Stimulated activated CD8-positive, alpha-beta memory T cell treated with anti-CD3 and anti-CD28 coated beads, Interleukin-15, amount 100 ng/mL, for 1 hour (primary cell): ENCODE measurements around the gene CAPNS2.

Experiments used
- DNase-seq: peaks from one replicate; pipeline ENCODE4 v3.0.0-alpha.2; 2020; ENCODE audit warnings: low read depth

CAPNS2 gene

GRCh38 chr16:55566432-55567175, at the start of gene CAPNS2:
TSS of gene CAPNS2 (plus strand) at chr16:55566684. CDS start at chr16:55566757, 73 bp downstream.
- DNase-seq = no peak

- no peak for DNase-seq
These were observed 44.7 kb upstream of the CAPNS2 start for GRCh38 chr16:55521792-55522191.

GRCh38 chr16:55526441-55526840, 40.0 kb upstream of the CAPNS2 start:
- no peak for DNase-seq

DNA sequence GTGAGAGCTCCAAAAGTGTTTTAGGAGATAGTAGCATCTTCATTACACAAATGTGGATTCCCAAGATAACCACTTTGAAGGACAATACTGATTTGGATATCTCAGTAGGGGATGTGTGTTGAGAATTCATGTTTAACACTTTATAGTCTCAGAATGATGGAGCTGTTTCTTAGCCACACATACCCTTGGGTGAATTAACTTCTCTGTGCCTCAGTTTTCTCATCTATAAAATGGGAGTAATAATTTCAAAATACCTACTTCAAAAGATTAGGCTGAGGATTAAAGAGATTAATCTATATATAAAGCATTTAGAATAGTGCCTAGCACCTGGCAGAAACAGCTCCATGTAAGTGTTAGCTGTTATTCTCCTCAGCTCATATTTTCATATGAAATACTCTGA, 38.6 kb upstream of the CAPNS2 start:
- DNase-seq = no peak

GRCh38 chr16:55529018-55529417, 37.5 kb upstream of the CAPNS2 start:
- DNase-seq = no peak

DNA sequence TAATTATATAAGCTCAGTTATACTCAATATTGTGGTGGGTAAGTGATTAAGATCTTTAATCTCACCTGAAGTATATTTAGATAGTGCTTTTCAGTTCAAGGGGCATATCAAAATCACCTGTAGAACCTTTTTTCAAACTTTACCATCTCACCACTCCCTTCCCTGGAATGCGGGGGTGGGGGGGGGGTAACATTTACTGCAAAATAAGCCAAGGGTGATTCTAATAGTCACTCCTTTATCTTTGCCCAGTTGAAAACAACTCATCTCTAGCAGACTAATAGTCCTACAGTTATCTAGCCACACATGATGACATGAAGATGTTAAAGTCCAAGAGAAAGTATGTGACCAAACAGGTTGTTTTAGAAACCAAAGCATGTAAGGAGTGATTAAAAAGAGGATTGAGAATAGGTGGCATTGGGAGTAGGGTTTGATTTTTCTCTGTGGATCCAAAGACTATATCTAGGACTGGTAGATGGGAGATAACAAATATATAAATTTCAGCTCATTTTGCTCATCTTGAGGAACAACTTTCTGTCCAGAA, 36.1 kb upstream of the CAPNS2 start:
- DNase-seq = no peak

DNA sequence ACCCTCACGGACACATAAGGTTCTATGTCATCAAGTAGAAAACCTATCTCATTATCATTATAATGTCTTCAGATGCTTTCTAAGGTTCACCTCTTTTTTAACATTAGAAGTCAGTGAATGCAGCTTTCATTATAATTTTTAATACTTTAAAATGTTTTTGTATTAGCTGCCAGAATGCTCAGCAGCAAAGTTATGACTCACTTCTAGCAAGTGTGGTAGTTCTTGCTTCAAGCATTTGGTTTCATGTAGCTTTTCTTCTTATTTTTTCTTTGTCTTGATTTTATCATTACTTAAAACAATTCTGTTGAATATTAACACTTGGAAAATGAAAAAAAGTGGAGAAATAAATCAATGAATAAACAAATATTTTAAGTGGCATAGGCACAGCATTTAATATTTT, 34.3 kb upstream of the CAPNS2 start:
- DNase-seq = no peak

DNA sequence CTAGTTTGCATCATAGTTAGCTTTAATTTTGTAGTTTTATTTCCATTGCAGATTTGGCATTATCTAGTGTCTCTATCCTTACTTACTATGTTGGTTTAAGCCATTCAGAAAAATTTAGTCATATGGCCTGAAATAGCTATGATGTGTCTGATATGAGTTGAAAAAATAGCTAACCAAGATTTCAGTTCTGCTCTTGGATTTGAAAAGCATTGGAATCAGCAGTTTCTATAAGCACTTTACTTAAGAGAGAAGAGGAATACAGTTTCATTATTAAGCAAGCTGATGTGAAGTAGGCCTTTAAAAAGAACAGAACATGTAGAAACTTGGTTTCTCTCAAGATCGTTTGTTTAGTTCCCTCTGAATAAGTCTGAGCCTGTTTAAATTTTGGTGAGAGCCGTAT, 31.7 kb upstream of the CAPNS2 start:
- no peak for DNase-seq

DNA sequence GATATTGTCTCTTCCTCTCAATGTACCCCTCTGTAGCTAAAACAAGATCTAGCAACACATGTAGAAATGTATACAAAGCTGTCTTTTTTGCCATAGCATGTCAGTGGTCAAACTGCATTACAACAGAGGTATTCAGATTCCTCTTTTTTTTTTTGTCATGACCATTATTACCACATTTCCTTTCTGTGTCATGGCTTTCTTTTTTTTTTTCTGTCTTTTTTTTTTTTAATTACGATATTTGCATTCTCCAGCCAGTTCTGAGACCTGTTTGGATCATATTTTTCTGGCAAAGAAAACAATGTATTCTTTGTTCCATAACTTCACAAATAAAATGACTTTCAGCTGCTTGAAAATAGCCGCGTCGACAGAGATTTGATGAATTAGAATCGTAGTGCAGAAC, 27.4 kb upstream of the CAPNS2 start:
- no peak for DNase-seq

DNA sequence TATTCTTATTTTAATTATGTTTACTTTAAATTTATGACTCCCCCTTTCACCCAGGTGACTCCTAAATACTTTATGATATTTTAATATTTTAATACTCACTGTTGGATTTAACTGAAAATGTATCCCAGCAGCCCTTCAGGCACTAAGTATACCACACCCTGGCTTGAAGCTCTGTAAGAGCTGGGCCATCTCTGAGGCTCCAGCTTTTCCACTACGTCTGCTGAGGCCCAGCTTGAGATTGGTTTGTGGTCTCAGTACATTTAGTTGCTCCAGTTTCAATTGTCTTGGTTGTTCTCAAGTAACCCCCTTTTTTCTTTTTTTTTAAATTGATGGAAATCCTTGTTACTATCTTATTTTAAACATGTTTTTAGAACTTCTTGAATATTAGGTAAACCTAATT, 27.0 kb upstream of the CAPNS2 start:
- DNase-seq = no peak

DNA sequence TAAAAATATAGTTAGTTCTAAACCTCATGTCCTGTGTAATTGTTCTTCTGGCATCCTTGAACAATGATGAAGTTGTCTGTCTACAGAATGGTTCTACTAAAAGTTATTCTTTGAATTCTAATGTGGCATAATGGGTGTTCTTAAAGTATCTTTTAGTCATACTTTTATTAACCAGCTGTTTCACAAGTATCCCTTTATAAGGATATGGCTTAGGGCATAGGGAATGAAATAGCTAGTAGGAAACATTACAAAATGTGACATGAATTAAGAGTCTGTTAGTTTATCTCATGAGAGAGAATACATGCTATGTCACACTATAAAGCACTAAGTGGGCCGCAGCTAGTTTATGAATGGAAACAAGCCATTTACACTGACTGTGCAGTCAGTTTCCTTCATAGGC, 26.3 kb upstream of the CAPNS2 start:
- DNase-seq = no peak

DNA sequence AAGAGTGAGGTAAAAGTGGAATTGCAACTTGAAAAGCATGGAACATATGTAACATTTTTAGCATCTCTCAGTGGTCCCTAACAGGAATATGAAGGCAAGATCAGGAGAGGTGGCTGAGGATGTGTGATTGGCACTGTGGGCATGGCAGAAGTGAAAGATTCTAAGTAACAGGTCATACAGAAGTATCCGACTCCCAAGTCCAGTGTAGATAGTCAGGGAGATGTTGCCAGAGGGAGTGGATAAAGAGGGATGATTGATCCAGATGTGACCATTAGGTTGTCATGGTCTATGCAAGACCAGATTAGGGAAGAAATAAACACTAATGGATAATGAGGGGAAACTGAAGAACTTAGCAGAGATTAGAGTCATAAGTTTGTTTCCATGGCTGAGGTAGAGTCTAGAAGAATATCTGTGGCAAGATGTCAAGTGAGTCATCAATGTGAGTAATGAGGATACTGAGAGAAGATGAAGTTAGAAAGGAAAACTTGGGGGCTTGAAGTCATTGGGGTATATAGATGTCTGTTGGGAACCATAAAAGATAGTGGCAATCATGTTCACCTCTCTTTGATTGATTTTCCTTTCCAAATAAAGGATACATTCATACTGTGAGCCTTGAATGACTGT, 23.9 kb upstream of the CAPNS2 start:
- no peak for DNase-seq

DNA sequence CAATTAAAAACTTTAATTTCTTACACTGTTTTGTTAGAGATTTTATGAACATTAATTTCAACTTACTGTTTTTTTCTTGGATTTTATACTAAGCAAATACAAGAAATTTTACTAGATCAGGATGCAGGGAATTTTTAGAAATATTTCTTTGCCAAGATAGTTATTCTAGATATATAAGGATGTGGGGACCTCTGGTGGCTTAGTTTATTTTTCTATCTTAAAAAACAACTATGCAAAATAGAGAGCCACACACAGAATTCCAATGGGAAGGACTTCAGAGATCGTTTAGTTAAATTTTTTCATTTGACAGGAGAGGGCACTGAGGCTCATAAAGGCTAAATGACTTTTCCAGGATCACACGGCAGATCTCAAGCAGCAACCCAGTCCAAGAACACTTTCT, 23.0 kb upstream of the CAPNS2 start:
- DNase-seq = no peak

- no peak for DNase-seq
These were observed 13.9 kb upstream of the CAPNS2 start for GRCh38 chr16:55552621-55553020.

DNA sequence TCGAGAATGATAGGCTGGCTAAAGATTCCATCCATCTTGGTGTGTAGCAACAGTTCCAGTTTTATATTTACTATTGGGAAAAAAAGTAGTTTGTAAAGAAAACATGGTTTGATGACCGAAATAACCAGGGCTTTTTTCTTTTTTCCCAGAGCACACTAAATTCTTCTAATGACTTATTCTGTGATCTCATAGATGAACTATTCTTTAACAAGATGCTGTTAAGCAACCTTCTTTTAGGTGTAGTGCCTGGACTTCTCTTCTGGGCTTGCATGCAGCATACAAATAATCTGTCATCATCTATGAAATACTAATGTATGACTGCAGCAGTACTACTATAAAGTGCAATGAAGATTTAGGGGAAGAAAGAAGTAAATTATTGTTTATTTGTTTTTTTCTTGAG, 11.0 kb upstream of the CAPNS2 start:
- DNase-seq = no peak

DNA sequence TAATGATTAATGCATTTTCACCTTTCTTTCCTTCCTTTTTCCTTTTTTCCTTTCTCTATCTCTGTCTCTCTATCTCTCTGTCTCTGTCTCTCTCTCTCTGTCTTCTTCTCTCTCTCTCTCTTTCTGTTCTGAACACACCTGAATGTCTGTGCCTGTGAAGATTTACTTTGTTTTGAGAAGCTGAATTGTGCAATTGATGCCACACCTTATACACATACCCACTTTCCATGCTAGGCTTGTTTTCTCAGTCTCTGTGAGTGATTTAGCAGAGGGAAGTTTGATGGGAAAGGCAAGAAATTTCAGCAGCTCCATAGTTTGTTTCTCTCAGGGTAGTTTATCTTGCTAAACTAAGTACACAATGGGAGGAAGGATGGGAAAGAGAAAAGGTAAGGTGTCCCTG, 9.3 kb upstream of the CAPNS2 start:
- no peak for DNase-seq

- no peak for DNase-seq
These were observed 7.3 kb upstream of the CAPNS2 start for GRCh38 chr16:55559233-55559632.

GRCh38 chr16:55559933-55560516, 6.5 kb upstream of the CAPNS2 start:
- DNase-seq = no peak

DNA sequence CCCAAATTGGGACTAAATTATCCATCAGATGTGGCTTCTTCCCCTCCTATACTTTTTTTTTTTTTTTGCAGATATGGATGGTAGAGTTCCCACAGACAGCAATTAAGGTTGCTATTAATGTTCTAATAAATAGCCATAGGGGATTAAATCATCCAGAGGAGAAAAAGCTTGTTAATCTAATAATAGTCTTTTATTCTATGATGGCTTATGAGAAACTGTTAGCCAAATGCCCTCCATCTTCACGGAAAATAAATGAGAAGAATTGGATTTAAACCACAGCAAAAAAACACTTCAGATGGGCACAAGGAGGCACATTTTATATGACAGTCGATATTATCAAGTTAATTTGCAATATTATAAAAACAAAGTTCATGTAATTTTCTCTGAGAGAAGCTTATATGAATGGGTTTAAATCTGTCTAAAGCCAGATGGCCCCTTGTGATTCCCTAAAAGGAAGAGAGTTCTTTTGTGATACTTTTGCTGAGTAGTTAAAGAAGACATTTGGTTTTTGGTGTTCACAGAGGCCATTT, 5.1 kb upstream of the CAPNS2 start:
- DNase-seq = no peak

GRCh38 chr16:55562936-55563335, 3.5 kb upstream of the CAPNS2 start:
- DNase-seq = no peak

DNA sequence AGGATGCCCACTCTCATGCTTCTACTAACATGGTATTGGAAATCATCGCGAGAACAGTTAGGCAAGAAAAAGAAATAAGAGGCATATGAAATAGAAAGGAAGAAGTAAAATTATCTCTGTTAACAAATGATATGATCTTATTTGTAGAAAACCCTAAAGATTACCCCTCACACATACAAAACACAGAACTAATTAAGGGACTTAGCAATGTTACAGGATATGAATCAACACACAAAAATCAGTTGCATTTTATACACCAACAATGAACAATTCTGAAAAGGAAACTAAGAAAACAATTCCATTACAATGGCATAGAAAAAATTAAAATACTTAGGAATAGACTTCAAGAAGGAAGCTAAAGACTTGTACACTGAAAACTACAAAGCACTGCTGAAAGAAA, 2.7 kb upstream of the CAPNS2 start:
- DNase-seq = no peak

- no peak for DNase-seq
These were observed 1.4 kb upstream of the CAPNS2 start for GRCh38 chr16:55565086-55565485.

GRCh38 chr16:55567382-55567781, 898 bp downstream of the CAPNS2 start:
- DNase-seq = no peak
